GM18520 (cell line): ENCODE data around the gene DRC3.

ENCODE experiments used
- ATAC-seq: cut with Tn5 transposase; IDR thresholded peaks from one replicate; pipeline ENCODE4 v1.9.1; 2021; ENCODE audit not compliant: unreplicated experiment

The DRC3 gene

DNA sequence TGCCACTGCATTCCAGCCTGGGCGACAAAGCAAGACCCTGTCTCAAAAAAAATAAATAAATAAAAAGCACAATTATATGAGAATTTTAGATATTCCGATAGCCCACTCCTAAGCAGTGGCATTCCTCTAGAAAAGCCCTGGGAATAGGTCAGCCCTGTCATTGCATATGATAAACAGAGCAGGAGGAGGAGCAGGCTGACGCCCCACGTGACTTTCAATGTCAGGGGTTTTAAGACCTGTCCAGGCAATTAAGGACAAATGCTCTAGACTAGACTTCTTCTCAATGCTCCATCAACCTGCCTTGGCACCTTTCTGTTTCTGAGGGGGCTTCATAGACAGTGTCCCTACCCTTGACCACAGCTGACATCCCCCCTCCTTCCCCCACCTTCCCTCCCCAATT, 8.0 kb upstream of the DRC3 start:
- no peak for ATAC-seq

GRCh38 chr17:17965152-17965721, 7.4 kb upstream of the DRC3 start:
- ATAC-seq, result no peak

DNA sequence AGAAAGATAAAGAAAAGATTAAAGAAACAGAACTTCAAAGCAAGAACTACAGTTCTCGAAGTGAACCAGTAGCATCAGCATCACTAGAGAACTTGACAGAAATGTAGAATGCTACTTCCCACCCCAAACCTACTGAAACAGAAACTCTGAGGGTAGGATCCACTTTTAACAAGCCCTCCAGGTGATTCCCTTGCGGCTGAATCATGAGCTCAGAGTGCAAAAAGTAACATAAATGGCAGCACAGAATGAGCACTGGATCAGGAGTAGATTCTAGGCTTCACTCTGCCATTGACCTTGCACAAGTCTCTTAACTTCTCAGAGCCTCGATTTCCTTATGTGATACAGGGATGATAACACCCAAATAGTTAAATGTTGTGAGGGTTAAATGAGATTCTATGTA, 6.3 kb upstream of the DRC3 start:
- no peak for ATAC-seq

DNA sequence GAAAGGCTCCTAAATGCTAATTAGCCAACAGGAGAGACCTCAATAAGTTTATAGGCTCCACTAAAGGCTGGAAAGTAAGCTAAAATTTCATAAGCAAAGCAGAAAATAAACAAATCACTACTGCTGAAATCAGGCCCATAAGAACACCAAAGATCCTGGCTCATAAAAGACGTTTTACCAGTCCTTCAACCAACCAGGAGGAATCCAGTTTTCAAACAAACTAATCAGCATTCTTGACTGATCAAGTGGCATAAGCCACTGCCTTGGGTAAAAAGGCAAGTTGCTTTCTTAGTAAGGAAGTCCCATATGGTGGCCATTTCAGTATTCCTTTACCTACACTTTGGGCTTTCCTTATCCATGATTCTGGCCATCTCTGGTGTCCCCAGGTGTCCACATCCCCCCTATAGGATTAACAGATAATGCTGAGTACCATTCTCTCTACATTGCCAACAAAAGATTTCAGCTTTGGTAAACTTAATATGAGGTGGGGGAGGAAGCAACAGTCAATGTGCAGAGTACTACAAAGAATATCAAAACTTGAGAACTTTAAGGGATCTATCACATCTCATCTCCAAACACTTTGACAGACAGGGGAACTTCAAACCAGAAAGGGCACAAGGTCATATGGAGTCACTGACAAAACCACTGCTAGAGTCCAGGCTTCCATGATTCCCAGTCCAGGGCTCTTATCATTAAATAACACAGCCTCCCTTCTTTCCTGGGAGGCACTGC, 1.8 kb upstream of the DRC3 start:
- ATAC-seq, result no peak

- no peak for ATAC-seq
Observed at GRCh38 chr17:17971431-17972125, 1.1 kb upstream of the DRC3 start.

DNA sequence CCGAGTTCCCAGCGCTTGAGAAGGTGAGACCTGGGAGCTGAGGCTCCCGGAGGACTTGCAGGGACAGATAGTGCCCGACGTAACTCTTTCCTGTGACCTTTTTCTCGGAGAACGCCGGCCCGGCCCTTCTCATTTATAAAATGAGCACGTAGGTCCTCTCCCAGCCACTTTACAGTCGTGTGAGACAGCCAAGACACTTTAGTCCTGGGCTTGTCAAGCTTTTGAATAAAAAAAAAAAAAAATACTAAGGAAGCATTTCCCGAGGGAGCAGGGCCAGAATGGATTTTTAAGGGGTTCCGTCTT, 241 bp downstream of the DRC3 start:
- ATAC-seq, result no peak

DNA sequence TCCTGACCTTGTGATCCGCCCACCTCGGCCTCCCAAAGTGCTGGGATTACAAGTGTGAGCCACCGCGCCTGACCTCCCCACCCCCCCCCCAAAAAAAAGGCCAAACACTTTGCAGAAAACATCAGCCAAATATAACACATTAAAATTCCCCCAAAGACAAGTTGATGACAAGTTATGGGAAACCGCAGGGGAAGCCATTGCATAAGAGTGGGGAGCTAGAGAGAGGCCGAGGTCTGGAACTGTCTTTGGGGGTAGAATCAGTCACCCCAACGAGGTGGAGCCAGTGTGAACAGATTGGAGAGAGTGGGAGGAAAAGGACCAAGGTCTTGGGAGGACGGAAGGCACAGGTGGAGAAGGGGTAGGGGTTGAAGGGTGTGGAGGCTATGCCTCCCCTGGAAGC, 2.8 kb downstream of the DRC3 start:
- ATAC-seq, result no peak

- no peak for ATAC-seq
Observed at GRCh38 chr17:17976931-17977570, 4.4 kb downstream of the DRC3 start.

GRCh38 chr17:17978481-17979424, 6.1 kb downstream of the DRC3 start:
- no peak for ATAC-seq

GRCh38 chr17:17979778-17980177, 7.1 kb downstream of the DRC3 start:
- no peak for ATAC-seq

DNA sequence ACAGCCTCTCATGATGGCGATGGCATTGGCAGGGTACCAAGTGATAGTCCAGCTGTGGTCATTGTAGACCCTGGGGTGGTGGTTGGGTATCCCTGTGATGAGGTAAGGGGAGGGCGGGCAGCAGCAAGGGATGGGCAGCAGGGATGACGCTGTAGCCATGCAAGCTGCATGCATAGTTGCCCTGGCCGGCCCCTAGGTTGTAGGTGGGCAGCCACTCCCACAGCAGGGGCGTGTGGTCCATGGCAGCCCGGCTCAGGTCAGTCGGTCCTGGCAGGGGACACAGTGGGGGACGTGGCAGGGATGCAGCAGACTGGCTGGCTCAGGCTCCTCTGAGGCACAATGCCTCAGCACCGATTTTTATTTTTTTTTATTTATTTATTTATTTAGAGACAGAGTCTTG, 8.7 kb downstream of the DRC3 start:
- ATAC-seq, result no peak

- no peak for ATAC-seq
Observed at GRCh38 chr17:17982801-17983200, 10.1 kb downstream of the DRC3 start.

- no peak for ATAC-seq
Observed at GRCh38 chr17:17983376-17983775, 10.7 kb downstream of the DRC3 start.

DNA sequence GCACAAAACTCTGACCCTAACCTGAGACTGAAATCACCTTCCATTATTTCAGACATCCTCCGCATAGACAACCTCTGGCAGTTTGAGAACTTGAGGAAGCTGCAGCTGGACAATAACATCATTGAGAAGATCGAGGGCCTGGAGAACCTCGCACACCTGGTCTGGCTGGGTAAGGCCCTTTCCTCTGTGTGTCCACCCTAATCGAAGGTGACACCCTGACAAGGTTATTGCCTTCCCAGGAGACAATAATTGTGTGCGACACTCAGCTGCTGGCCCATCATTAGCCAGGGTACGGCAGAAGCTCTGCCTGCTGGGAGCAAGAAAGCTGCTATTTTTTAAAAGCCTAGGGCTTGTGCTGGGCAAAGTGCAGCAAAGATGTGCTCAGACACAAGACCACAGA, 11.1 kb downstream of the DRC3 start:
- ATAC-seq, result no peak

- no peak for ATAC-seq
Observed at GRCh38 chr17:17985153-17985552, 12.5 kb downstream of the DRC3 start.

GRCh38 chr17:17985555-17985954, 12.9 kb downstream of the DRC3 start:
- no peak for ATAC-seq

- ATAC-seq, result no peak
Observed at GRCh38 chr17:17987187-17987896, 14.7 kb downstream of the DRC3 start.

DNA sequence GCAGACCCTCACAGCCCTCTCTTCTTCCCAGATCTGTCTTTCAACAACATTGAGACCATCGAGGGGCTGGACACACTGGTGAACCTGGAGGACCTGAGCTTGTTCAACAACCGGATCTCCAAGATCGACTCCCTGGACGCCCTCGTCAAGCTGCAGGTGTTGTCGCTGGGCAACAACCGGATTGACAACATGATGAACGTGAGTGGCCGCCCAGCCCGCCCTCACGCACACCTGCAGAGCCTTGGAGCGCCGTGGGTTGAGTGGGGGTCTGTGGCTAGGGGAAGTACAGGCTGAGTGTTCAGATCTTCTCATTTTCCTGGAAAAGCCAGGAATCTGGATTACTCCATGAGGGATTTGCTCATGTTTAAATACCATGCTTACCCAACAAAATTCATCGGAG, 15.2 kb downstream of the DRC3 start:
- ATAC-seq, result no peak

DNA sequence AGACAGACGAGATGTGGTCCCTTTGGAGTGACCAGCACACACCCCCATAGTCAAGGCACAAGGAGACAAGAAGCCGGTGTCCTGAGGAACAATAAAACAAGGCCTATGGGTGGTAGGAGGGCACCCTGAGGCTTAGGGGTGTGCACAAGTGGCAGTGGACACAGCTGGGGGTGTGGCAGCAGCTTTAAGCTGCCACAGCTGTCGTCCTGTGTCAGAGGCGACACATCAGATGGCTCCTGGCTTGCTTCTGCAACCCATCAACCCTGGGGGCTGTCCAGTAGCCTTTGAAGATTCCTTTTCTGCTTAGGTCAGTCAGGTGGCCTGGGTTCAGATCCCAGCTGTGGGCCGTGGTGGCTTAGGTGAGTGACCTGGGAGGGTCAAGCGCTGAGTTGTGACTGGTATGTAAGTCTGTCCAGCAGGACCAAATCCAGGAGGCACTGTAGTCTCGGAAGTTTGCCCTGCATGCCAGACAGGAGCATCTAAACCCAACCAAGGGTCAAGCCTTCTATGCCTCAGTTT, 15.8 kb downstream of the DRC3 start:
- no peak for ATAC-seq

DNA sequence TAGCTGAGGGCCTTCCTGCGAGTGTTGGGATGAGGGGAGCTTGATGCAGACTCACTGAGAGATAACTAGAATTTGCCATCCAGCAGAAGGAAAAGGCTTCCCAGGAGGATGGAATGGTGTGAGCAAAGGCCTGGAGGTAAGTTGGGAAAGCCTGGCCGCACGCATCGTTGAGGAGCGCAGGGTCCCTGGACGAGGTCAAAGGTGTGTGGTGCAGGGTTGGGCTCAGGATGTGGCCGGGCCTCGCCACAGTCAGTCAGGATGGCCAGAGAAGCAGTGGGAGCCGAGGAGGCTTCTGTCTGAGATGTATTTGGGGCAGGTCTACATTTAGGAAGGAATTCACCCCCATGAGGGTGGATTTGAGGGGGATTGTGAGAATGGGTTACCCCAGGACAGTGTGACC, 16.4 kb downstream of the DRC3 start:
- ATAC-seq, result no peak
